HG02678 (cell line): Measurements from ENCODE around the gene TIGAR.
A peak's percentile ranks its signal among the peaks of the same experiment; 100 is the strongest.

Source experiments
- ATAC-seq: cut with Tn5 transposase; IDR thresholded peaks from one replicate; pipeline ENCODE4 v1.9.1; 2021; ENCODE audit warnings: mild to moderate bottlenecking, moderate library complexity; ENCODE audit not compliant: unreplicated experiment

The TIGAR gene

GRCh38 chr12:4320853-4321701 lies at the start of gene TIGAR:
Gene TIGAR, plus strand, starts transcription at chr12:4321213. Its CDS starts 59 bp downstream, at chr12:4321272.
- ATAC-seq, result peak; percentile 96

GRCh38 chr12:4271717-4272423 lies 49.1 kb upstream of the TIGAR start:
- ATAC-seq, result peak; percentile 57

GRCh38 chr12:4272424-4273272 lies 48.4 kb upstream of the TIGAR start:
- ATAC-seq, result no peak

- ATAC-seq, result no peak
These were observed 47.8 kb upstream of the TIGAR start for GRCh38 chr12:4273273-4273651.

GRCh38 chr12:4273652-4274395 lies 47.2 kb upstream of the TIGAR start, which contains the start of gene CCND2:
Gene CCND2, plus strand, starts transcription at chr12:4273762. Its CDS starts 279 bp downstream, at chr12:4274041.
- ATAC-seq, result no peak

- no peak for ATAC-seq
These were observed 46.5 kb upstream of the TIGAR start for GRCh38 chr12:4274396-4275015.

- no peak for ATAC-seq
These were observed 45.8 kb upstream of the TIGAR start for GRCh38 chr12:4275016-4275869.

- no peak for ATAC-seq
These were observed 45.1 kb upstream of the TIGAR start for GRCh38 chr12:4275870-4276301.

- peak; percentile 38 for ATAC-seq
These were observed 44.3 kb upstream of the TIGAR start for GRCh38 chr12:4276524-4277204.

GRCh38 chr12:4277205-4277543 lies 43.8 kb upstream of the TIGAR start:
- ATAC-seq, result no peak

- ATAC-seq, result no peak
These were observed 43.2 kb upstream of the TIGAR start for GRCh38 chr12:4277857-4278256.

- no peak for ATAC-seq
These were observed 42.5 kb upstream of the TIGAR start for GRCh38 chr12:4278329-4279197.

- ATAC-seq, result no peak
These were observed 41.8 kb upstream of the TIGAR start for GRCh38 chr12:4279198-4279690.

- no peak for ATAC-seq
These were observed 40.5 kb upstream of the TIGAR start for GRCh38 chr12:4280351-4281163.

GRCh38 chr12:4281173-4281654 lies 39.8 kb upstream of the TIGAR start:
- no peak for ATAC-seq

GRCh38 chr12:4282103-4282891 lies 38.7 kb upstream of the TIGAR start:
- ATAC-seq, result no peak
